ENCODE measurements around the gene DOP1B. TPM values are rescaled to one million over a fixed set of nuclear protein-coding genes. Genes with fewer than 3 reads are reported as not detected.
A peak's percentile ranks its signal among the peaks of the same experiment; 100 is the strongest.
"Not testable (repeated sequence)": the region's sequence is repeated elsewhere in the genome, so short reads cannot be mapped to it uniquely, and the experiment has no call there.

The DOP1B gene
- total and polyA plus RNA-seq, 3 experiments from 2014 or later, result 12.0 to 15.2 (median 12.1) TPM

DNA sequence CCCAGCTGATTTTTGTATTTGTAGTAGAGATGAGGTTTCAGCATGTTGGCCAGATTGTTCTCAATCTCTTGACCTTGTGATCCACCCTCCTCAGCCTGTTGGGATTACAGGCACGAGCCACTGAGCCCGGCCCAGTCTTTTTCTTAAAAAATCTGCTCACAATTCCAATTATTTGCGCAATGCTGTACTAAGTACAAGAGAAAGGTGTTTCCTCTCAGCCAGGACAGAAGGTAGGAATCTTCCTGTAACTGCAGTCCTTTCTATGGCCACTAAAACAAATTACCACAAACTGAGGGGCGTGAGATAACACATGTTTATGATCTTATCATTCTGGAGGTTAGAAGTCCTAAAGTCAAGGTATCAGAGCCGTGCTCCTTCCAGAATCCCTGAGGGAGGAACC is 28.6 kb upstream of the DOP1B start:
- Histone ChIP-seq H3K36me3 (ENCODE audit: insufficient read depth, low read length) (no peaks in the 10 kb centered on the region), H3K9me3 (ENCODE audit: low read length) (no peaks in the 10 kb centered on the region), H3K27me3 (ENCODE audit: insufficient read depth, low read length, poor library complexity, severe bottlenecking) (peaks cover 3% of the 10 kb centered on the region), H3K4me3 (ENCODE audit: low read length) (no peak overlapping the region), H3K4me1 (ENCODE audit: insufficient read depth, low read length) (peaks cover 9% of the 10 kb centered on the region), H3K27ac (ENCODE audit: low read depth, low read length) (no peak overlapping the region)
- Mint-ChIP-seq H3K9me3 (no peaks in the 10 kb centered on the region), H3K27me3 (no peaks in the 10 kb centered on the region), H3K27ac (peak overlapping the region in 2 of 8 donors; percentile 13 to 56), H3K4me3 (peak overlapping the region in 2 of 7 donors; percentile 31 to 52), H3K36me3 (peaks cover 0 to 1% (median 0%) of the 10 kb centered on the region in 3 donors), H3K4me1 (peaks cover 14 to 27% (median 18%) of the 10 kb centered on the region in 3 donors)
- CTCF ChIA-PET, result interaction anchor here (0.6 to 6.0 kb wide), 2 partner anchors 15 to 786 kb away, joined by 3 to 34 read pairs; no protein-coding TSS in a partner anchor
- POLR2A ChIA-PET, result no interaction called here
- DNase-seq, result no peak

DNA sequence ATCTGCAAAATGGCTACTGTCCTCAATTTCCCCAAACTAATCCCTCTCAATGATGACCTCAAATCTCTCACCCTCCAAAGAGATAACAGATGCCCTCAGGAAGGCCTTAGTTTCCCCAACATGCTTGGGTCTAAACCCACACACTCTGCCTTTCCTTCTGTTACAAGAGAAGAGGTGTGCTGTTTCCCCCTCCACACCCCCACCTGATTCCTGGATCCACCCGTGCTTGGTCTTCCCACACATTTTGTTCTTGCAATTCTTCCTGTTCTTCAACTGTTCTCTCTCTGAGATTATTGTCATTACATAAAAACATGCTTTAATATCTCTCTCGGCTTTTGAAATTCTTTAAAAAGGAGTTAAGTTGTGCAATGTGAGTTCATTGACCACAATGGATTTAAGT is 27.4 kb upstream of the DOP1B start:
- H3K9me3 Mint-ChIP-seq, result no peaks in the 10 kb centered on the region
- peak overlapping the region; percentile 41 to 90 (median 70) for H3K4me3 Mint-ChIP-seq
- CTCF ChIA-PET, result no interaction called here

DNA sequence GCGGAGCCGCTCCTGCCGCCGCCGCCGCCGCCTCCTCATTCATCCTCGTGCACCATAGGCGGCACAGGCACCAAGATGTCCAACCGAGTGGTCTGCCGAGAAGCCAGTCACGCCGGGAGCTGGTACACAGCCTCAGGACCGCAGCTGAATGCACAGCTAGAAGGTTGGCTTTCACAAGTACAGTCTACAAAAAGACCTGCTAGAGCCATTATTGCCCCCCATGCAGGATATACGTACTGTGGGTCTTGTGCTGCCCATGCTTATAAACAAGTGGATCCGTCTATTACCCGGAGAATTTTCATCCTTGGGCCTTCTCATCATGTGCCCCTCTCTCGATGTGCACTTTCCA is 26.2 kb upstream of the DOP1B start:
- H3K4me3 ChIP-seq (ENCODE audit: low read length); H3K36me3 ChIP-seq (ENCODE audit: insufficient read depth, low read length); H3K9me3 Mint-ChIP-seq; H3K27me3 ChIP-seq (ENCODE audit: insufficient read depth, low read length, poor library complexity, severe bottlenecking); H3K36me3 Mint-ChIP-seq; H3K27ac ChIP-seq (ENCODE audit: low read depth, low read length); H3K9me3 ChIP-seq (ENCODE audit: low read length); H3K27me3 Mint-ChIP-seq; POLR2A ChIA-PET: not testable (repeated sequence)
- CTCF ChIA-PET, result interaction anchor here (0.8 kb wide), 1 partner anchor 11 kb away, joined by 3 read pairs; no protein-coding TSS in a partner anchor
- Mint-ChIP-seq H3K4me3 (peak overlapping the region; percentile 85 to 92 (median 89)), H3K27ac (peak overlapping the region in 7 of 8 donors; percentile 46 to 91 (median 74)), H3K4me1 (peaks cover 21 to 34% (median 24%) of the 10 kb centered on the region in 3 donors)
- peak in 1 of 5 donors; percentile 16 for DNase-seq
- peaks cover 13% of the 10 kb centered on the region for H3K4me1 ChIP-seq (ENCODE audit: insufficient read depth, low read length)

More for the DNA sequence above, 27.4 kb upstream of the DOP1B start:
- POLR2A ChIA-PET, result no interaction called here
- no peak overlapping the region for H3K4me3 ChIP-seq (ENCODE audit: low read length)
- no peak for DNase-seq
- no peaks in the 10 kb centered on the region for H3K9me3 ChIP-seq (ENCODE audit: low read length)
- Mint-ChIP-seq H3K4me1 (peaks cover 16 to 30% (median 20%) of the 10 kb centered on the region in 3 donors), H3K36me3 (peaks cover 0 to 1% (median 0%) of the 10 kb centered on the region in 3 donors), H3K27ac (peak overlapping the region in 5 of 8 donors; percentile 45 to 63 (median 59)), H3K27me3 (no peaks in the 10 kb centered on the region)
- H3K4me1 ChIP-seq (ENCODE audit: insufficient read depth, low read length), result peaks cover 9% of the 10 kb centered on the region
- no peak overlapping the region for H3K27ac ChIP-seq (ENCODE audit: low read depth, low read length)
- H3K36me3 ChIP-seq (ENCODE audit: insufficient read depth, low read length), result no peaks in the 10 kb centered on the region
- H3K27me3 ChIP-seq (ENCODE audit: insufficient read depth, low read length, poor library complexity, severe bottlenecking), result peaks cover 3% of the 10 kb centered on the region

DNA sequence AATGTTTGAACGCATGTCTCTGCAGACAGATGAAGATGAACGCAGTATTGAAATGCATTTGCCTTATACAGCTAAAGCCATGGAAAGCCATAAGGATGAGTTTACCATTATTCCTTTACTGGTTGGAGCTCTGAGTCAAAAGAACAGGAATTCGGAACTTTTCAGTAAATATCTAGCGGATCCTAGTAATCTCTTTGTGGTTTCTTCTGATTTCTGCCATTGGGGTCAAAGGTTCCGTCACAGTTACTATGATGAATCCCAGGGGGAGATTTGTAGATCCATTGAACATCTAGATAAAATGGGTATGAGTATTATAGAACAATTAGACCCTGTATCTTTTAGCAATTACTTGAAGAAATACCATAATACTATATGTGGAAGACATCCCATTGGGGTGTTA is 25.8 kb upstream of the DOP1B start:
- H3K27me3 Mint-ChIP-seq; H3K27ac ChIP-seq (ENCODE audit: low read depth, low read length); H3K4me3 ChIP-seq (ENCODE audit: low read length); H3K36me3 ChIP-seq (ENCODE audit: insufficient read depth, low read length); H3K9me3 Mint-ChIP-seq; POLR2A ChIA-PET; H3K27me3 ChIP-seq (ENCODE audit: insufficient read depth, low read length, poor library complexity, severe bottlenecking); H3K36me3 Mint-ChIP-seq; DNase-seq; H3K9me3 ChIP-seq (ENCODE audit: low read length): not testable (repeated sequence)
- peak overlapping the region; percentile 85 to 92 (median 89) for H3K4me3 Mint-ChIP-seq
- peak overlapping the region in 2 of 8 donors; percentile 89 to 91 for H3K27ac Mint-ChIP-seq
- peaks cover 19 to 33% (median 23%) of the 10 kb centered on the region in 3 donors for H3K4me1 Mint-ChIP-seq
- CTCF ChIA-PET, result interaction anchor here (0.8 kb wide), 1 partner anchor 10 kb away, joined by 3 read pairs; no protein-coding TSS in a partner anchor
- H3K4me1 ChIP-seq (ENCODE audit: insufficient read depth, low read length), result peaks cover 13% of the 10 kb centered on the region

- H3K27ac Mint-ChIP-seq, result no peak overlapping the region
- ChIA-PET CTCF (interaction anchor here (0.7 to 1.4 kb wide), 2 partner anchors 8 to 18 kb away, joined by 4 read pairs; no protein-coding TSS in a partner anchor), POLR2A (interaction anchor here (0.6 kb wide), 1 partner anchor 21 kb away, joined by 6 read pairs; no protein-coding TSS in a partner anchor)
- no peaks in the 10 kb centered on the region for H3K9me3 Mint-ChIP-seq
- H3K4me1 ChIP-seq (ENCODE audit: insufficient read depth, low read length), result peaks cover 17% of the 10 kb centered on the region
- peaks cover 21 to 36% (median 27%) of the 10 kb centered on the region in 3 donors for H3K4me1 Mint-ChIP-seq
- no peak for DNase-seq
- no peaks in the 10 kb centered on the region for H3K36me3 ChIP-seq (ENCODE audit: insufficient read depth, low read length)
- peak overlapping the region in 1 of 7 donors; percentile 35 for H3K4me3 Mint-ChIP-seq
- peaks cover 3% of the 10 kb centered on the region for H3K27me3 ChIP-seq (ENCODE audit: insufficient read depth, low read length, poor library complexity, severe bottlenecking)
- no peak overlapping the region for H3K27ac ChIP-seq (ENCODE audit: low read depth, low read length)
- H3K9me3 ChIP-seq (ENCODE audit: low read length), result no peaks in the 10 kb centered on the region
- no peak overlapping the region for H3K4me3 ChIP-seq (ENCODE audit: low read length)
- no peaks in the 10 kb centered on the region for H3K27me3 Mint-ChIP-seq
- H3K36me3 Mint-ChIP-seq, result peaks cover 0 to 9% (median 0%) of the 10 kb centered on the region in 3 donors
Observed at GRCh38 chr21:36132696-36133095, 23.9 kb upstream of the DOP1B start.

GRCh38 chr21:36134803-36135390 is 21.7 kb upstream of the DOP1B start, which contains the start of gene CBR3:
TSS of gene CBR3 (plus strand) at chr21:36135079. CDS start at chr21:36135193, 114 bp downstream.
- peak in 4 of 5 donors; percentile 13 to 58 (median 37) for DNase-seq
- H3K4me1 ChIP-seq (ENCODE audit: insufficient read depth, low read length), result peaks cover 13% of the 10 kb centered on the region
- peak within 1 kb of the TSS; percentile 85 for H3K4me3 ChIP-seq (ENCODE audit: low read length)
- H3K9me3 ChIP-seq (ENCODE audit: low read length), result no peaks in the 10 kb centered on the region
- H3K27ac ChIP-seq (ENCODE audit: low read depth, low read length), result peak within 1 kb of the TSS; percentile 12
- CTCF ChIA-PET, result no interaction called here
- H3K9me3 Mint-ChIP-seq, result no peaks in the 10 kb centered on the region
- H3K36me3 ChIP-seq (ENCODE audit: insufficient read depth, low read length), result no peaks in the 10 kb centered on the region
- POLR2A ChIA-PET, result no interaction called here
- H3K4me3 Mint-ChIP-seq, result peak within 1 kb of the TSS; percentile 86 to 96 (median 92)
- H3K27me3 Mint-ChIP-seq, result no peaks in the 10 kb centered on the region
- H3K4me1 Mint-ChIP-seq, result peaks cover 19 to 24% (median 22%) of the 10 kb centered on the region in 3 donors
- peaks cover 3% of the 10 kb centered on the region for H3K27me3 ChIP-seq (ENCODE audit: insufficient read depth, low read length, poor library complexity, severe bottlenecking)
- peaks cover 0 to 11% (median 2%) of the 10 kb centered on the region in 3 donors for H3K36me3 Mint-ChIP-seq
- H3K27ac Mint-ChIP-seq, result peak within 1 kb of the TSS; percentile 47 to 95 (median 75)

DNA sequence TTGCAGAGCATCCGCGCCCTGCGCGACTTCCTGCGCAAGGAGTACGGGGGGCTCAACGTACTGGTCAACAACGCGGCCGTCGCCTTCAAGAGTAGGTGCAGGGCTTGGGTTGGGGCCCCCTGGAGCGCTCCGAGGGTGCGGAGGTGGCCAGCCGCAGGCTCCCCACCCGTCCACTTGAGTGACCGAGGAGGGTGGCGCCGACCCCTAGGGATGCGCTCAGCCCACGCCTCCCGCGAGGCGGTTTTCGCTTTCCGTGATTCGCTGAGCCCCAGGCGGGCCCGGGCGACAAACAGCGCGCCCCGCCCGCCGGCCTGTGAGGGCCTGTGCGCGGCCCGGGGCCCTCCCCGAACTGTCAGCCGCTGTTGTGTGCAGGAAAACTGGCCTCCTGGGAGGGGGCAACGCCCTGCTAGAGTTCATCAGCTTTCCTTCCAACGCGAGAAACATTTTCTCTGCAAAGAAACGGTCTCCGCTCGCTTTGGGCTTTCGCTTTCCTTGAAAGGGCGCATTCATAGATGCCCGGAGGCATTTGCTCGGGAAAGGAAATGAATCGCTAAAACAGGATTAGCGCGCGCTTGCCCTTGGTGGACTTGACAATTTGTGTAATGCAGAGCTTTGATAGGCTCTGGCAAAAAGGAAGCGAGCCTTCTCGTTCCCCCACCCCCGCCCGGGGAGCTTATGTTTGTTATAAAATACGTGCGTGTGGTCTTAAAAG is 21.1 kb upstream of the DOP1B start:
- ChIA-PET POLR2A (interaction anchor here (0.9 to 1.0 kb wide), 2 partner anchors 153 to 184 kb away, joined by 3 read pairs; no protein-coding TSS in a partner anchor), CTCF (interaction anchor here (1.0 to 2.0 kb wide), 5 partner anchors 9 to 38 kb away, joined by 3 to 11 read pairs (median 4); no protein-coding TSS in a partner anchor)
- Mint-ChIP-seq H3K27ac (peak overlapping the region; percentile 47 to 95 (median 75)), H3K36me3 (peaks cover 0 to 9% (median 2%) of the 10 kb centered on the region in 3 donors), H3K4me3 (peak overlapping the region; percentile 86 to 96 (median 92)), H3K4me1 (peaks cover 16 to 21% (median 18%) of the 10 kb centered on the region in 3 donors), H3K9me3 (no peaks in the 10 kb centered on the region), H3K27me3 (no peaks in the 10 kb centered on the region)
- peak overlapping the region; percentile 12 for H3K27ac ChIP-seq (ENCODE audit: low read depth, low read length)
- no peaks in the 10 kb centered on the region for H3K36me3 ChIP-seq (ENCODE audit: insufficient read depth, low read length)
- H3K4me1 ChIP-seq (ENCODE audit: insufficient read depth, low read length), result peaks cover 12% of the 10 kb centered on the region
- peaks cover 3% of the 10 kb centered on the region for H3K27me3 ChIP-seq (ENCODE audit: insufficient read depth, low read length, poor library complexity, severe bottlenecking)
- peak; percentile 31 to 60 (median 37) for DNase-seq
- peak overlapping the region; percentile 85 for H3K4me3 ChIP-seq (ENCODE audit: low read length)
- H3K9me3 ChIP-seq (ENCODE audit: low read length), result no peaks in the 10 kb centered on the region

Measured in CD8-positive, alpha-beta memory T cell (primary cell).